PFSK-1 (cell line): Measurements from ENCODE around the gene SCAANT1.

ENCODE experiments used
- REST ChIP-seq, 2 experiments: IDR thresholded peaks; 2 replicates each; pipeline versions ENCODE4 v1.6.1 to v1.8.0; 2011 to 2012; ENCODE audit warnings: low read depth in 2 of 2, low read length in 2 of 2, control low read depth in 1 of 2, inconsistent platforms in 1 of 2, mild to moderate bottlenecking in 1 of 2, moderate library complexity in 1 of 2; ENCODE audit not compliant: insufficient read depth in 1 of 2
- SIN3A ChIP-seq: IDR thresholded peaks from 2 replicates; pipeline ENCODE4 v1.6.1; 2012; ENCODE audit warnings: mild to moderate bottlenecking, low read length, moderate library complexity, borderline replicate concordance; ENCODE audit not compliant: insufficient read depth
- TAF1 ChIP-seq: IDR thresholded peaks from 2 replicates; pipeline ENCODE4 v1.6.1; 2012; ENCODE audit warnings: low read length, control low read depth, borderline replicate concordance; ENCODE audit not compliant: insufficient read depth

DNA sequence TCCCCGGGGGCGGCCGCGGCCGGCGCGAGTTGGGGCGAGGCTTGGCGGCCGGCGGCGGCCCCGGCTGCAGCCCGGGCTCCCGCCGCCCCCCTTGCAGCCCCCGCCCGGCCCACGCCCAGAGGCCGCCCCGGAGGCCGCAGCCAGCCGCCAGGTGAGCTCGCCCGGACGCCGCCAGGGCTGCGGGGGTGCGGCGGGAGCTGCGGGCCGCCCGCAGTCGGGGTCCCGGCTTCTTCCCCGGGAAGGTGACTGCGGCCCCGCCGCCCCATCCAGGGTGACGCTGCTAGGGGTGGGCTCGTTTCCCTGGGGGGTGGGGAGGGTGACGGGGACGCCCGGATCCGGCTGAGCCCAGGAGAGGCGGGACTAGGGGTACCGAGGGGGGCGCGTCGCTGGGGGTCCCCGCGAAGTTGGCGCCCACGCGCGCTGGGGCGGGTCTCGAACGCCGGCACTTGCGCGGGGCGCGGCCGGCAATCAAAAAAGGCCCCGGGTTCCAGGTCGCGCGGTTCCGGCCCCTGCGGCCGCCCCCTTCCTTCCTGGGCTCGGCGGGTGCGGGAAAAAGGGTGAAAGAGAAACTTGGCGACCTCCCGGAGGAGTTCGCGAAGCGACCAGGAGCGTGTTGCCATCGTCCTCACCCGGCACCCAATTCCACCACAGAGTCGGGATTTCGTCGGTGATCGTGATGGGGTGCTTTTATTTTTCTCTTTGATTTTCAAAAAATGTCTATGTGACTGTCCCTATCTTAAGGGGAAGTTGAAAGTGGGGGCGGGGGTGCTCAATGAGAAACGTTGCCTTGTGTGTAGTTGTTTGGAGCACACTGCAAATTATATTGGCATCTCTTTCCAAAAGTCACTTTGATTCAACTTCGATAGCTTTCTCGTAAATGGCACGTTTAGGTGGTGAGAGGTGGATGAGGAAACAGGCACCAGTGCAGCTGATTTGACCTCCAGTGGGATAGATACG lies 47.9 kb downstream of the SCAANT1 start:
- no peak for TF ChIP-seq TAF1
- no peak for TF ChIP-seq REST (IDR thresholded peaks at IDR 0.05; ENCODE audit: insufficient read depth in 1 of 2, low read depth in 2 of 2, low read length in 2 of 2)
- TF ChIP-seq SIN3A: no peak
